Endothelial cell of umbilical vein (primary cell): ENCODE measurements around the gene PDE3B. TPM values are rescaled to one million over a fixed set of nuclear protein-coding genes. Genes with fewer than 3 reads are reported as not detected.

Source experiments
- BruUV-seq: library from RNA; stranded (reverse); fragments of 400-500 nt; replicated peaks from 2 replicates; lab custom pipeline; 2021; lab: Mats Ljungman, UMichigan
- CTCF ChIA-PET: fragments of 300-600, 350-600 bp; sonication (Branson Sonifier 250); formaldehyde crosslinking; loops from one replicate; lab custom pipeline; 2021; ENCODE audit warnings: antibody characterized with exemption, inconsistent platforms; lab: Charles Lee
- POLR2A ChIA-PET: fragments of 300-600, 350-600 bp; sonication (Branson Sonifier 250); formaldehyde crosslinking; loops from one replicate; lab custom pipeline; 2021; ENCODE audit warnings: antibody characterized with exemption, inconsistent platforms; lab: Charles Lee
- DNase-seq: peaks from one replicate; pipeline ENCODE4 v3.0.0-alpha.2; 2011; ENCODE audit warnings: low read depth, low spot score
- FAIRE-seq: peaks from 2 replicates; lab custom pipeline; 2011; peaks lifted over from hg19 to GRCh38; lab: Jason Lieb, UNC
- H2AFZ ChIP-seq: 2 replicates; pipeline ENCODE4 v1.6.0; 2012; ENCODE audit warnings: low read depth, low read length, control low read depth, inconsistent platforms
- H3K27ac ChIP-seq: 2 replicates; pipeline ENCODE4 v1.5.1; 2011; ENCODE audit warnings: low read depth, mild to moderate bottlenecking, control low read depth, low read length, moderate library complexity; ENCODE audit not compliant: insufficient read depth
- H3K27me3 ChIP-seq, 2 experiments: 2 replicates each; pipeline versions ENCODE4 v1.6.0 to v1.6.1; 2011; ENCODE audit warnings: low read length in 2 of 2, mixed read lengths in 1 of 2; ENCODE audit not compliant: control insufficient read depth in 2 of 2, insufficient read depth in 2 of 2
- H3K36me3 ChIP-seq, 2 experiments: 2 replicates in 1 of 2; 3 replicates in 1 of 2; pipeline ENCODE4 v1.5.1; 2011; ENCODE audit warnings: low read length in 2 of 2, mild to moderate bottlenecking in 1 of 2, moderate library complexity in 1 of 2; ENCODE audit not compliant: control insufficient read depth in 2 of 2, insufficient read depth in 2 of 2; ENCODE audit errors: extremely low read depth in 1 of 2
- H3K4me1 ChIP-seq: 3 replicates; pipeline ENCODE4 v1.5.1; 2011; ENCODE audit warnings: mild to moderate bottlenecking, low read length; ENCODE audit not compliant: control insufficient read depth, insufficient read depth; ENCODE audit errors: extremely low read depth
- H3K4me2 ChIP-seq: 2 replicates; pipeline ENCODE4 v1.6.1; 2011; ENCODE audit warnings: low read length, control low read depth, mixed read lengths; ENCODE audit not compliant: insufficient read depth
- H3K4me3 ChIP-seq, 3 experiments: fragments of 200-600 bp in 1 of 3; sonication (generic), shearing (Covaris generic) in 1 of 3; replicated peaks in 1 of 3; 2 replicates each; pipeline ENCODE4 v1.5.1; 2011 to 2016; ENCODE audit warnings: control low read depth in 3 of 3, low read length in 3 of 3, mild to moderate bottlenecking in 2 of 3, inconsistent platforms in 1 of 3, low read depth in 1 of 3, moderate library complexity in 1 of 3; ENCODE audit not compliant: insufficient read depth in 1 of 3
- H3K79me2 ChIP-seq: 2 replicates; pipeline ENCODE4 v1.6.0; 2012; ENCODE audit warnings: low read length, inconsistent platforms; ENCODE audit not compliant: control insufficient read depth, insufficient read depth
- H3K9ac ChIP-seq: replicated peaks from 2 replicates; pipeline ENCODE3; 2011; ENCODE audit warnings: low read length, control low read depth; ENCODE audit not compliant: insufficient read depth; ENCODE audit errors: extremely low read depth
- H3K9me1 ChIP-seq: replicated peaks from 3 replicates; pipeline ENCODE4 v1.6.0; 2011; ENCODE audit warnings: mild to moderate bottlenecking, low read length; ENCODE audit not compliant: control insufficient read depth, insufficient read depth; ENCODE audit errors: extremely low read depth
- H3K9me3 ChIP-seq: replicated peaks from 2 replicates; pipeline ENCODE4 v1.5.1; 2012; ENCODE audit warnings: low read length, inconsistent platforms; ENCODE audit not compliant: control insufficient read depth, insufficient read depth
- H4K20me1 ChIP-seq: replicated peaks from 2 replicates; pipeline ENCODE3; 2011; ENCODE audit warnings: mild to moderate bottlenecking, low read length; ENCODE audit not compliant: control insufficient read depth, insufficient read depth; ENCODE audit errors: extremely low read depth
- EZH2 ChIP-seq: IDR thresholded peaks from 2 replicates; pipeline ENCODE4 v1.6.1; 2012; ENCODE audit warnings: borderline replicate concordance, low read depth, mild to moderate bottlenecking, moderate library complexity, low read length, inconsistent platforms; ENCODE audit not compliant: severe bottlenecking
- FOS ChIP-seq: IDR thresholded peaks from 2 replicates; pipeline ENCODE4 v1.6.1; 2011; ENCODE audit warnings: mild to moderate bottlenecking, low read length, moderate library complexity, borderline replicate concordance; ENCODE audit not compliant: insufficient read depth
- GATA2 ChIP-seq: IDR thresholded peaks from 2 replicates; pipeline ENCODE4 v1.7.0; 2011; ENCODE audit warnings: low read depth, mild to moderate bottlenecking, moderate library complexity, mixed read lengths, low read length; ENCODE audit not compliant: insufficient read length, insufficient read depth
- JUN ChIP-seq: IDR thresholded peaks from 2 replicates; pipeline ENCODE4 v1.6.1; 2011; ENCODE audit warnings: borderline replicate concordance, low read depth; ENCODE audit not compliant: insufficient read length, insufficient read depth
- MYC ChIP-seq: IDR thresholded peaks from one replicate; pipeline ENCODE4 v1.6.1; 2011; ENCODE audit warnings: mild to moderate bottlenecking, low read depth, low read length
- POLR2A ChIP-seq: IDR thresholded peaks from 2 replicates; pipeline ENCODE4 v1.6.1; 2012; ENCODE audit warnings: low read depth, mild to moderate bottlenecking, control low read depth, low read length
- POLR2AphosphoS5 ChIP-seq: IDR thresholded peaks from 2 replicates; pipeline ENCODE4 v1.6.1; 2012; ENCODE audit warnings: low read depth, mild to moderate bottlenecking, control low read depth, low read length, moderate library complexity; ENCODE audit not compliant: insufficient read depth
- dilution Hi-C: fragments of 300-500 bp; cut with MboI; formaldehyde crosslinking; loops from one replicate; pipeline ENCODE4 v1.15.0; 2019; ENCODE audit warnings: low sequenced_read_pairs; ENCODE audit not compliant: extremely low pct_ligation_motif_present
- intact Hi-C: fragments of 100-400 bp; cut with micrococcal nuclease; formaldehyde crosslinking; loops from one replicate; pipeline ENCODE4 v1.10.0; 2022
- polyA plus RNA-seq, 4 experiments: library from polyadenylated mRNA; depleted of rRNA in 3 of 4; stranded (reverse) in 3 of 4; unstranded in 1 of 4; fragments of >200 nt; gene quantifications; 2 replicates each; pipeline versions ENCODE4 v1.2.1 to v1.2.3, GENCODE V29; 2011 to 2012; ENCODE audit warnings: missing spikeins in 1 of 4
- total RNA-seq: library from RNA; stranded (reverse); gene quantifications from 2 replicates; pipeline ENCODE4 v1.2.3, GENCODE V29; 2021
- TF ChIP-seq, protein P1 (sequence below): IDR thresholded peaks from 2 replicates; pipeline ENCODE4 v1.6.1; 2011; ENCODE audit not compliant: insufficient read depth, insufficient read length
- TF ChIP-seq, protein P2 (sequence below), 2 donors: IDR thresholded peaks; 1 replicate in 1 of 2; 2 replicates in 1 of 2; pipeline ENCODE4 v1.5.1; 2011; ENCODE audit warnings: low read length in 2 of 2, mild to moderate bottlenecking in 2 of 2, moderate library complexity in 2 of 2, control low read depth in 1 of 2, inconsistent platforms in 1 of 2, low read depth in 1 of 2; ENCODE audit not compliant: insufficient read depth in 1 of 2; ENCODE audit errors: extremely low read depth in 1 of 2

PDE3B gene
- total and polyA plus RNA-seq, 2 donors (not counting 3 experiments of a cell fraction or from before 2014, with no cell fraction given), result 0.26 to 1.9 TPM

- Histone ChIP-seq H3K27me3 (no peaks in the 10 kb centered on the region), H3K9me1 (no peaks in the 10 kb centered on the region), H3K4me2 (no peak overlapping the region), H3K9ac (no peak overlapping the region), H2AFZ (no peak overlapping the region), H3K4me3 (no peak overlapping the region), H3K36me3 (no peaks in the 10 kb centered on the region), H4K20me1 (no peaks in the 10 kb centered on the region), H3K4me1 (no peaks in the 10 kb centered on the region), H3K27ac (no peak overlapping the region), H3K9me3 (no peaks in the 10 kb centered on the region), H3K79me2 (no peaks in the 10 kb centered on the region)
- intact Hi-C loops, result no loop called here
- DNase-seq, result no peak
- dilution Hi-C loops, result no loop called here
- no peak for TF ChIP-seq POLR2AphosphoS5
- TF ChIP-seq, protein P1, sequence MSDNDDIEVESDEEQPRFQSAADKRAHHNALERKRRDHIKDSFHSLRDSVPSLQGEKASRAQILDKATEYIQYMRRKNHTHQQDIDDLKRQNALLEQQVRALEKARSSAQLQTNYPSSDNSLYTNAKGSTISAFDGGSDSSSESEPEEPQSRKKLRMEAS, result no peak
- TF ChIP-seq FOS, result no peak
- TF ChIP-seq MYC, result no peak
- TF ChIP-seq EZH2, result no peak
- no peak for TF ChIP-seq POLR2A
- FAIRE-seq, result no peak
- POLR2A ChIA-PET, result no interaction called here
- CTCF ChIA-PET, result no interaction called here
- BruUV-seq, result no TSS peak
Observed at GRCh38 chr11:14741195-14741594, 97.6 kb downstream of the PDE3B start.

GRCh38 chr11:14742849-14743559 is 99.4 kb downstream of the PDE3B start:
- TF ChIP-seq MYC (no peak), EZH2 (no peak), JUN (no peak), FOS (no peak), POLR2A (no peak), POLR2AphosphoS5 (no peak), GATA2 (no peak)
- TF ChIP-seq, protein P1, result no peak
- TF ChIP-seq, protein P2, sequence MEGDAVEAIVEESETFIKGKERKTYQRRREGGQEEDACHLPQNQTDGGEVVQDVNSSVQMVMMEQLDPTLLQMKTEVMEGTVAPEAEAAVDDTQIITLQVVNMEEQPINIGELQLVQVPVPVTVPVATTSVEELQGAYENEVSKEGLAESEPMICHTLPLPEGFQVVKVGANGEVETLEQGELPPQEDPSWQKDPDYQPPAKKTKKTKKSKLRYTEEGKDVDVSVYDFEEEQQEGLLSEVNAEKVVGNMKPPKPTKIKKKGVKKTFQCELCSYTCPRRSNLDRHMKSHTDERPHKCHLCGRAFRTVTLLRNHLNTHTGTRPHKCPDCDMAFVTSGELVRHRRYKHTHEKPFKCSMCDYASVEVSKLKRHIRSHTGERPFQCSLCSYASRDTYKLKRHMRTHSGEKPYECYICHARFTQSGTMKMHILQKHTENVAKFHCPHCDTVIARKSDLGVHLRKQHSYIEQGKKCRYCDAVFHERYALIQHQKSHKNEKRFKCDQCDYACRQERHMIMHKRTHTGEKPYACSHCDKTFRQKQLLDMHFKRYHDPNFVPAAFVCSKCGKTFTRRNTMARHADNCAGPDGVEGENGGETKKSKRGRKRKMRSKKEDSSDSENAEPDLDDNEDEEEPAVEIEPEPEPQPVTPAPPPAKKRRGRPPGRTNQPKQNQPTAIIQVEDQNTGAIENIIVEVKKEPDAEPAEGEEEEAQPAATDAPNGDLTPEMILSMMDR (IDR thresholded peaks at IDR 0.05; ENCODE audit: extremely low read depth in 1 of 2, insufficient read depth in 1 of 2, low read depth in 1 of 2, low read length in 2 of 2), result no peak
- intact Hi-C loops (no loop called here), dilution Hi-C loops (no loop called here)
- H4K20me1 ChIP-seq, result no peaks in the 10 kb centered on the region
- no peak overlapping the region for H3K4me3 ChIP-seq
- no peaks in the 10 kb centered on the region for H3K36me3 ChIP-seq
- no peaks in the 10 kb centered on the region for H3K4me1 ChIP-seq
- ChIA-PET POLR2A (no interaction called here), CTCF (interaction anchor here (0.9 kb wide), 1 partner anchor 47 kb away, joined by 3 read pairs; no protein-coding TSS in a partner anchor)
- no peak for DNase-seq
- H3K9me1 ChIP-seq, result no peaks in the 10 kb centered on the region
- no peak overlapping the region for H3K4me2 ChIP-seq
- FAIRE-seq, result no peak
- H3K9me3 ChIP-seq, result no peaks in the 10 kb centered on the region
- no peaks in the 10 kb centered on the region for H3K79me2 ChIP-seq
- no peak overlapping the region for H3K9ac ChIP-seq
- H3K27ac ChIP-seq, result no peak overlapping the region
- no peak overlapping the region for H2AFZ ChIP-seq
- H3K27me3 ChIP-seq, result no peaks in the 10 kb centered on the region
- BruUV-seq, result no TSS peak
